Activated naive CD8-positive, alpha-beta T cell (primary cell): Measurements from ENCODE around the gene ALX4.

Experiments used
- H3K27ac Mint-ChIP-seq: one replicate; pipeline ENCODE4 v1.8.0; 2021; ENCODE audit warnings: mixed read lengths
- H3K27me3 Mint-ChIP-seq: one replicate; pipeline ENCODE4 v1.8.0; 2021; ENCODE audit warnings: mixed read lengths
- H3K36me3 Mint-ChIP-seq: one replicate; pipeline ENCODE4 v1.8.0; 2021; ENCODE audit warnings: mixed read lengths
- H3K4me1 Mint-ChIP-seq: one replicate; pipeline ENCODE4 v1.8.0; 2021; ENCODE audit warnings: low read depth, mixed read lengths
- H3K4me3 Mint-ChIP-seq: one replicate; pipeline ENCODE4 v1.8.0; 2021; ENCODE audit warnings: mild to moderate bottlenecking, mixed read lengths
- H3K9me3 Mint-ChIP-seq: one replicate; pipeline ENCODE4 v1.8.0; 2021; ENCODE audit warnings: low read depth, mixed read lengths

ALX4 gene

DNA sequence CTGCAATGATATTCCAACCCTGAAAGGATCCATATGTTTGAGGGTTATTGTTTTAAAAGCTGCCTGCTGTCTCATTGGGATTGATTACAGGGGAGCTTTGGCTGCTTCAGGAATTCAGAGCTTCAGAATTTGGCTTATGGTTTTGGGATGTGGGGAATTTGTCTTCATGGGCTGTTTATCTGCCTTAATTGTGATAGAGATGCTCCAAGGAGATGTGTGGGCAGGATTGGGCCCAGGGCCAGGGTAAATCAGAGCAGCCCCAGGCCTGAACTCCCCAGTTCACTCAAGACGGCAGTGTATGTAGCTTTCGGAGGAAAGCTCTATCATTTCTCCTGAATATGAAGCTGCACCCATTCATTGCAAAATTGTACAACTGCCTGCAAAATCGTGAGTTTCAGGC, 88.5 kb downstream of the ALX4 start:
- H3K27me3 Mint-ChIP-seq: no peaks in the 10 kb centered on the region
- H3K9me3 Mint-ChIP-seq: no peaks in the 10 kb centered on the region
- H3K4me3 Mint-ChIP-seq: no peak overlapping the region
- H3K36me3 Mint-ChIP-seq: peaks cover 43% of the 10 kb centered on the region
- no peaks in the 10 kb centered on the region for H3K4me1 Mint-ChIP-seq
- H3K27ac Mint-ChIP-seq: no peak overlapping the region

- no peaks in the 10 kb centered on the region for H3K4me1 Mint-ChIP-seq
- H3K27ac Mint-ChIP-seq: no peak overlapping the region
- no peaks in the 10 kb centered on the region for H3K9me3 Mint-ChIP-seq
- no peak overlapping the region for H3K4me3 Mint-ChIP-seq
- H3K36me3 Mint-ChIP-seq: peaks cover 44% of the 10 kb centered on the region
- no peaks in the 10 kb centered on the region for H3K27me3 Mint-ChIP-seq
Observed at GRCh38 chr11:44219830-44220796, 89.8 kb downstream of the ALX4 start.

GRCh38 chr11:44217432-44217831, 92.5 kb downstream of the ALX4 start:
- Mint-ChIP-seq H3K4me1 (no peaks in the 10 kb centered on the region), H3K27ac (no peak overlapping the region), H3K27me3 (no peaks in the 10 kb centered on the region), H3K36me3 (peaks cover 46% of the 10 kb centered on the region), H3K9me3 (peaks cover 5% of the 10 kb centered on the region), H3K4me3 (no peak overlapping the region)

GRCh38 chr11:44213148-44213547, 96.8 kb downstream of the ALX4 start:
- no peak overlapping the region for H3K27ac Mint-ChIP-seq
- peaks cover 58% of the 10 kb centered on the region for H3K36me3 Mint-ChIP-seq
- no peak overlapping the region for H3K4me3 Mint-ChIP-seq
- no peaks in the 10 kb centered on the region for H3K4me1 Mint-ChIP-seq
- no peaks in the 10 kb centered on the region for H3K27me3 Mint-ChIP-seq
- peaks cover 19% of the 10 kb centered on the region for H3K9me3 Mint-ChIP-seq

DNA sequence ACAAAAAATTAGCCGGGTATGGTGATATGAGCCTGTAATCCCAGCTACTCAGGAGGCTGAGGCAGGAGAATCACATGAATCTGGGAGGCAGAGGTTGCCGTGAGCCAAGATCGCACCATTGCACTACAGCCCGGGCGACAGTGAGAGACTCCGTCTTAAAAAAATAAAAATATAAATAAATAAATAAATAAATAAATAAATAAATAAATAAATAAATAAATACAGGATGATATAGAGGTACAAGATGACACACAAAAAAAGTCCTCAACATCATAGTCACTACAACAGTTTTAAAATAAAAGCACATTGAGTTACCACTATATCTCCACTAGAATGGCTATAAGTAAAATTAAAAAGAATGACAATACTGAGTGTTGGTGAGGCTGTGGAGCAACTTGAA, 97.8 kb downstream of the ALX4 start:
- H3K27me3 Mint-ChIP-seq: no peaks in the 10 kb centered on the region
- no peak overlapping the region for H3K27ac Mint-ChIP-seq
- H3K36me3 Mint-ChIP-seq: peaks cover 60% of the 10 kb centered on the region
- peaks cover 19% of the 10 kb centered on the region for H3K9me3 Mint-ChIP-seq
- H3K4me3 Mint-ChIP-seq: no peak overlapping the region
- no peaks in the 10 kb centered on the region for H3K4me1 Mint-ChIP-seq
